OCI-LY3 (cell line): ENCODE results near the gene ARHGAP28.

ENCODE experiments used
- H2AFZ ChIP-seq: fragments of 200-600, 300-600 bp; shearing (Covaris generic); 2 replicates; pipeline ENCODE4 v1.6.0; 2014; ENCODE audit warnings: antibody characterized with exemption, low read depth, low read length
- H3K27ac ChIP-seq: fragments of 200-600, 300-600 bp; sonication (generic); 2 replicates; pipeline ENCODE4 v1.5.1; 2014; ENCODE audit warnings: mild to moderate bottlenecking, low read length, moderate library complexity, mixed read lengths
- H3K27me3 ChIP-seq: fragments of 200-600, 300-600 bp; sonication (generic); 2 replicates; pipeline ENCODE4 v1.6.1; 2014; ENCODE audit warnings: low read depth, low read length, mixed read lengths
- H3K36me3 ChIP-seq: fragments of 200-600, 300-600 bp; sonication (generic); replicated peaks from 2 replicates; pipeline ENCODE3; 2014; ENCODE audit warnings: low read depth, low read length, mixed read lengths
- H3K4me1 ChIP-seq: fragments of 300-600, 200-600 bp; sonication (generic); 2 replicates; pipeline ENCODE4 v1.6.1; 2014; ENCODE audit warnings: low read length, mixed read lengths
- H3K4me2 ChIP-seq: fragments of 200-600, 300-600 bp; sonication (generic); 2 replicates; pipeline ENCODE4 v1.6.1; 2014; ENCODE audit warnings: low read length, mixed read lengths
- H3K4me3 ChIP-seq: fragments of 300-600, 200-600 bp; sonication (generic); 2 replicates; pipeline ENCODE4 v1.5.1; 2014; ENCODE audit warnings: antibody characterized with exemption, mild to moderate bottlenecking, low read length, moderate library complexity
- H3K79me2 ChIP-seq: fragments of 300-600, 200-600 bp; shearing (Covaris generic); 2 replicates; pipeline ENCODE4 v1.6.1; 2014; ENCODE audit warnings: mild to moderate bottlenecking, low read length, mixed read lengths
- H3K9ac ChIP-seq: fragments of 300-600, 200-600 bp; shearing (Covaris generic); 2 replicates; pipeline ENCODE4 v1.6.0; 2014; ENCODE audit warnings: mild to moderate bottlenecking, low read length, moderate library complexity
- H3K9me3 ChIP-seq: fragments of 200-600, 300-600 bp; shearing (Covaris generic); 2 replicates; pipeline ENCODE4 v1.6.1; 2014; ENCODE audit warnings: low read length, mixed read lengths; ENCODE audit not compliant: insufficient read depth
- H4K20me1 ChIP-seq: fragments of 200-600, 300-600 bp; sonication (generic); 2 replicates; pipeline ENCODE4 v1.6.1; 2016; ENCODE audit warnings: low read length, mixed read lengths; ENCODE audit not compliant: insufficient read depth
- EZH2phosphoT487 ChIP-seq: fragments of 200-600 bp; shearing (Covaris generic); IDR thresholded peaks from 2 replicates; pipeline ENCODE4 v1.6.1; 2018; ENCODE audit warnings: antibody characterized with exemption, mixed run types, low read depth
- TF ChIP-seq, protein P1 (sequence below): fragments of 200-600, 300-600 bp; sonication (generic); IDR thresholded peaks from 2 replicates; pipeline ENCODE4 v1.5.1; 2014; ENCODE audit warnings: antibody characterized with exemption, low read length, low read depth

Gene ARHGAP28

DNA sequence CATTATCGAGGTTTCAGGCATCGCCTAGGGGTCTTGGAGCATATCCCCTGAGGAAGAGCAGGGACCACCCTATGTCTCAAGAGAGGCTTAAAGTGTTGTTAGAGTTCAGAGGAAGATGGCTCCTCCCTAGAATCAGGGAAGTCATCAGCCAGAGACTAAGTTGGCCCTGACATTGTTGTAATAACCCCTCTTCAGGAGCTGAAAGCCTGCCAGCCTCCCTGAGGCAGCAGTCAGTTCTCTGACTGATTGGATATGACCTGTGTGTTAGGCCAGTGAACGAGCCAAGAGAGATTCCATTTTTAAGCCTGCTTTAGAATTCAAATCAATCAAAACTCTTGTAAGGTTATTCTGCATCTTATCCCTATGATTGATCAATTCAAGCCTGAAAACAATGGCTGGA, 34.9 kb downstream of the ARHGAP28 start:
- Histone ChIP-seq H3K27ac (no peak overlapping the region), H3K79me2 (no peaks in the 10 kb centered on the region), H3K36me3 (no peaks in the 10 kb centered on the region), H3K9me3 (no peaks in the 10 kb centered on the region), H3K4me1 (no peaks in the 10 kb centered on the region), H4K20me1 (no peaks in the 10 kb centered on the region), H3K27me3 (no peaks in the 10 kb centered on the region), H2AFZ (no peak overlapping the region), H3K4me2 (no peak overlapping the region), H3K4me3 (no peak overlapping the region), H3K9ac (no peak overlapping the region)
- TF ChIP-seq EZH2phosphoT487: no peak
- TF ChIP-seq, protein P1, sequence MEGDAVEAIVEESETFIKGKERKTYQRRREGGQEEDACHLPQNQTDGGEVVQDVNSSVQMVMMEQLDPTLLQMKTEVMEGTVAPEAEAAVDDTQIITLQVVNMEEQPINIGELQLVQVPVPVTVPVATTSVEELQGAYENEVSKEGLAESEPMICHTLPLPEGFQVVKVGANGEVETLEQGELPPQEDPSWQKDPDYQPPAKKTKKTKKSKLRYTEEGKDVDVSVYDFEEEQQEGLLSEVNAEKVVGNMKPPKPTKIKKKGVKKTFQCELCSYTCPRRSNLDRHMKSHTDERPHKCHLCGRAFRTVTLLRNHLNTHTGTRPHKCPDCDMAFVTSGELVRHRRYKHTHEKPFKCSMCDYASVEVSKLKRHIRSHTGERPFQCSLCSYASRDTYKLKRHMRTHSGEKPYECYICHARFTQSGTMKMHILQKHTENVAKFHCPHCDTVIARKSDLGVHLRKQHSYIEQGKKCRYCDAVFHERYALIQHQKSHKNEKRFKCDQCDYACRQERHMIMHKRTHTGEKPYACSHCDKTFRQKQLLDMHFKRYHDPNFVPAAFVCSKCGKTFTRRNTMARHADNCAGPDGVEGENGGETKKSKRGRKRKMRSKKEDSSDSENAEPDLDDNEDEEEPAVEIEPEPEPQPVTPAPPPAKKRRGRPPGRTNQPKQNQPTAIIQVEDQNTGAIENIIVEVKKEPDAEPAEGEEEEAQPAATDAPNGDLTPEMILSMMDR: no peak

DNA sequence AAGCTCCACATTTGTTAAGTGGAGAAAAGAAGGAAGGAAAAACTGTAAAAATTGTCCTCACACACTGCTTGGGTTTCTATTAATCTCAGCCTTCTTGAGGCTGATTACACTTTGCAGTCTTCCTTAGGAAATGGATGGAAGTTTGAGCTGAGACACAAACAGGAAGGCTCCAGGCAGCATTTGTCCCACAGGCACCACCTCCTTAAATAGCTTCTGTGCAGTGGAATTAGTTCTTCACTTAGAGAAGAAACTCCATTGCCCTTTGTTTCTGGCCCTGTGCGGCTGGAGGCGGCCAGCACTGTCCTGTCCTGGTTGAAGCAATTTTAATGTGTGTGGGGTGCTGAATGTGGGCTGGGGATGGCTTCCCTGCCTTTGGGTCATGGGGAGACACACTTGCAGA, 44.3 kb downstream of the ARHGAP28 start:
- no peaks in the 10 kb centered on the region for H3K79me2 ChIP-seq
- H3K27me3 ChIP-seq: no peaks in the 10 kb centered on the region
- no peaks in the 10 kb centered on the region for H3K36me3 ChIP-seq
- H3K4me2 ChIP-seq: no peak overlapping the region
- no peak overlapping the region for H3K27ac ChIP-seq
- no peak overlapping the region for H3K4me3 ChIP-seq
- TF ChIP-seq EZH2phosphoT487: no peak
- TF ChIP-seq, protein P1: no peak
- no peaks in the 10 kb centered on the region for H3K4me1 ChIP-seq
- no peaks in the 10 kb centered on the region for H3K9me3 ChIP-seq
- no peak overlapping the region for H3K9ac ChIP-seq
- no peaks in the 10 kb centered on the region for H4K20me1 ChIP-seq
- no peak overlapping the region for H2AFZ ChIP-seq

DNA sequence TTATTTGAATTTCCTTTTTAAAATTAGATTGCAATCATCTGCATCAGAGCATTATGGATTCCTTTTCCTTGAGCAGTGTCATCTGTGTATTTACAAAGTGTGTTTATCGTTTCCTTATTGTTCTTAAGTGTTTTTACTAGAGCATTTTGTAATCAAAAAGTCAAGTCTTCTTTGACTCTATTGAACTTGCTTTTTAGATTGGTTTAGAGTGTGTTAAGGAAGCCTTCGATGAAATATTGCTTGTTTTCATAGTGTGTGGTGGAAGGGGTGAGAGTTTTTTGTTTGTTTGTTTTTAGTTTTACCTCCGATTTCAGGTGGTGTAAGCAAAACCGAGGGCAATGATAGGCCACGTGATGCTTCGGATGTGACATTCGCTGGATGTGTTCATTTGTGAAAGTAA, 45.7 kb downstream of the ARHGAP28 start:
- H3K27ac ChIP-seq: no peak overlapping the region
- no peak overlapping the region for H3K4me3 ChIP-seq
- no peaks in the 10 kb centered on the region for H3K4me1 ChIP-seq
- TF ChIP-seq, protein P1: no peak
- H3K27me3 ChIP-seq: no peaks in the 10 kb centered on the region
- no peaks in the 10 kb centered on the region for H3K9me3 ChIP-seq
- H2AFZ ChIP-seq: no peak overlapping the region
- H3K79me2 ChIP-seq: no peaks in the 10 kb centered on the region
- no peaks in the 10 kb centered on the region for H3K36me3 ChIP-seq
- no peaks in the 10 kb centered on the region for H4K20me1 ChIP-seq
- no peak overlapping the region for H3K4me2 ChIP-seq
- H3K9ac ChIP-seq: no peak overlapping the region

DNA sequence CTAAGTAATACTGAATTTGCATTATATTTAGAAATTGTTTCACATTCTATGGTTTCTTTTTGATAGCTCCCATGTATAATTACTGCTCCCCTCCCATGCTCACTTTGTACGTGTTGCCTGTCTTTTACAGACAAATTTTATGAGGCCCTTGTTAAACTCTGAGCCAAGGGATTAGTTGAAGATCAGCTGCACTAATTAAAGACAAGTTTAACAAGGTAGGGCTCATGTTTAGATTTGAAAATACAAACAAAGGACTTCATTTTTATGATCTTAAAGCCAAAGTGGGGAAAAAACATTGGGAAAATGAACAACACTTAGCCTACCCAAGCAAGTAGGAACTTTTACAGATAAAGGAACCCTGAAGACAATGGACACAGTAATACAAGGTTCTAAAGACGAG, 46.2 kb downstream of the ARHGAP28 start:
- Histone ChIP-seq H3K36me3 (no peaks in the 10 kb centered on the region), H3K9me3 (no peaks in the 10 kb centered on the region), H3K4me3 (no peak overlapping the region), H4K20me1 (no peaks in the 10 kb centered on the region), H3K79me2 (no peaks in the 10 kb centered on the region), H3K4me1 (no peaks in the 10 kb centered on the region), H3K4me2 (no peak overlapping the region), H3K9ac (no peak overlapping the region), H3K27ac (no peak overlapping the region), H2AFZ (no peak overlapping the region), H3K27me3 (no peaks in the 10 kb centered on the region)
- no peak for TF ChIP-seq EZH2phosphoT487
- TF ChIP-seq, protein P1: no peak
